NOMO-1 treated with dmso at 0.1 percent for 144 hours (cell line): ENCODE results near the gene OGFRL1.
A peak's percentile ranks its signal among the peaks of the same experiment; 100 is the strongest.

ENCODE experiments used
- DNase-seq: peaks from one replicate; lab custom pipeline; 2025; ENCODE audit not compliant: unreplicated experiment; lab: John Stamatoyannopoulos, UW

OGFRL1 gene

GRCh38 chr6:71284785-71285184 is 3.8 kb upstream of the OGFRL1 start:
- DNase-seq = no peak

GRCh38 chr6:71287038-71287437 is 1.6 kb upstream of the OGFRL1 start:
- peak; percentile 40 for DNase-seq

GRCh38 chr6:71287926-71288227 is 734 bp upstream of the OGFRL1 start:
- DNase-seq = no peak

GRCh38 chr6:71289039-71289801 is 609 bp downstream of the OGFRL1 start:
- DNase-seq = peak; percentile 27

GRCh38 chr6:71289802-71290175 is 1.2 kb downstream of the OGFRL1 start:
- DNase-seq = no peak

GRCh38 chr6:71290611-71291010 is 2.0 kb downstream of the OGFRL1 start:
- no peak for DNase-seq

GRCh38 chr6:71292001-71292400 is 3.4 kb downstream of the OGFRL1 start:
- no peak for DNase-seq

GRCh38 chr6:71294121-71294523 is 5.5 kb downstream of the OGFRL1 start:
- DNase-seq = no peak

- DNase-seq = no peak
Measured at GRCh38 chr6:71298459-71298858, 9.8 kb downstream of the OGFRL1 start.

- DNase-seq = no peak
Measured at GRCh38 chr6:71299541-71300470, 11.2 kb downstream of the OGFRL1 start.

GRCh38 chr6:71300561-71301168 is 12.1 kb downstream of the OGFRL1 start:
- DNase-seq = no peak

- DNase-seq = no peak
Measured at GRCh38 chr6:71301546-71301945, 12.9 kb downstream of the OGFRL1 start.

- no peak for DNase-seq
Measured at GRCh38 chr6:71309656-71310055, 21.0 kb downstream of the OGFRL1 start.

GRCh38 chr6:71310261-71310660 is 21.6 kb downstream of the OGFRL1 start:
- DNase-seq = no peak

- no peak for DNase-seq
Measured at GRCh38 chr6:71312089-71312488, 23.5 kb downstream of the OGFRL1 start.

- DNase-seq = no peak
Measured at GRCh38 chr6:71317441-71317840, 28.8 kb downstream of the OGFRL1 start.

GRCh38 chr6:71320041-71320440 is 31.4 kb downstream of the OGFRL1 start:
- no peak for DNase-seq

- DNase-seq = no peak
Measured at GRCh38 chr6:71321314-71321713, 32.7 kb downstream of the OGFRL1 start.

- no peak for DNase-seq
Measured at GRCh38 chr6:71324194-71324785, 35.7 kb downstream of the OGFRL1 start.

GRCh38 chr6:71326611-71327010 is 38.0 kb downstream of the OGFRL1 start:
- DNase-seq = no peak

GRCh38 chr6:71330501-71330900 is 41.9 kb downstream of the OGFRL1 start:
- no peak for DNase-seq

- no peak for DNase-seq
Measured at GRCh38 chr6:71332012-71332411, 43.4 kb downstream of the OGFRL1 start.
